HG03025 (cell line): Measurements from ENCODE around the gene DGKG.

Source experiments
- ATAC-seq: cut with Tn5 transposase; IDR thresholded peaks from one replicate; pipeline ENCODE4 v1.9.1; 2021; ENCODE audit warnings: mild to moderate bottlenecking, moderate library complexity; ENCODE audit not compliant: unreplicated experiment, low FRiP score

The DGKG gene

GRCh38 chr3:186321746-186322145 lies 40.3 kb downstream of the DGKG start:
- no peak for ATAC-seq

- no peak for ATAC-seq
Measured at GRCh38 chr3:186320862-186321568, 41.0 kb downstream of the DGKG start.

DNA sequence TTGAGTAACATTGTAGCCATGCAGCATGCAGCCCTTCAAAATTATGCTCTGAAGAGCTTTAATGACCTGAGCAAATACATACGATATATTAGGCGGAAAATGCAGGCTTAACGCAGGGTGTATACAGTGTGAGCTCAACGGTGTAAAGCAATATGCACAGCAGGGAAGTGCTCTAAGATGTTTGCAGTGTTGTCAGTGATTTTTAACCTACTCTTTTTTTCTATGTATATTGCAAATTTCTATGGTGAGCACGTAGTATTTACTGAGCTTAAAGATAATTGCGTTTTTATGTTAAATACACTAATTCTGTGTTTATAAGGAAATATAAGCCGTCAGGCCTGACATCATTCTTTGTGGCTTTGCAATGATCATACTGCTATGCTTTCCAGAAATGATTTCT lies 42.1 kb downstream of the DGKG start:
- ATAC-seq: no peak

DNA sequence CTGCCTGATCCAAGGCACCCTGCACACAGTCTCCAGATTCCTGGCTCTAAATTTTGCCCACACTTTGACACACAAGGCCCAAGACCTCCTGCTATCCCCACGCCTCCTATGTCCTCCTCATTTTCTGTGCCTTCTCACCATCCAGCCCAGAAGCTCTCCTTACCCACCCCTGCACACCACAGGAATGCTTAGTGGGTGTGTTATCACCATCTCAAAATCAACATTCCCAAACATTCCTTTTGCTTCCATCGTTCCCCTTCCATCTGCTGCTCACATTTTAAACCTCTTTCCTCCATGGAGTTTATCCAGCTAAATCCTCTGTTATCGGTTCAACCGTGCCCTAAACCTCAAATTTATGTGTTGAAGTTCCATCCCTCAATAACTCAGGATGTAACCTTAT lies 43.9 kb downstream of the DGKG start:
- no peak for ATAC-seq

DNA sequence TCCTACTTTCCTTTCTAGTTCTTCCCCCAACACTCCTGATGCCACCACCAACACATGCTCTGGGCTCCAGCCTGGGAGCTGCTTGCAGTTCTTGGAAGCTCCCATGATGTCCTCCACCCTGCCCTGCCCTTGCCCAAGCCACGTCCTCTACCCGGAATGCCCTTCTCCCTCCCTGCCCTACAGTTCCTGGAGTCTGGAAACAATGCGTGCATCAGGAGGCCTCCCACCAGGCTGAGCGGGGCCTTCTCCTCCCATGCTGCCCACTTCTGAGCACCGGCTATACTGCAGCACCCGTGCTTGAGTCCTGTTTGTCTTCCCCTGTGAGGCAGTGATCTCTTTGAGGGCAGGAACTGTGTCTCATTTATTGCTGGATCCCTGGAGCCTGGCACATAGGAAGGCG lies 44.6 kb downstream of the DGKG start:
- ATAC-seq: no peak

GRCh38 chr3:186316666-186317260 lies 45.3 kb downstream of the DGKG start:
- no peak for ATAC-seq

- ATAC-seq: no peak
Measured at GRCh38 chr3:186315581-186316354, 46.3 kb downstream of the DGKG start.

DNA sequence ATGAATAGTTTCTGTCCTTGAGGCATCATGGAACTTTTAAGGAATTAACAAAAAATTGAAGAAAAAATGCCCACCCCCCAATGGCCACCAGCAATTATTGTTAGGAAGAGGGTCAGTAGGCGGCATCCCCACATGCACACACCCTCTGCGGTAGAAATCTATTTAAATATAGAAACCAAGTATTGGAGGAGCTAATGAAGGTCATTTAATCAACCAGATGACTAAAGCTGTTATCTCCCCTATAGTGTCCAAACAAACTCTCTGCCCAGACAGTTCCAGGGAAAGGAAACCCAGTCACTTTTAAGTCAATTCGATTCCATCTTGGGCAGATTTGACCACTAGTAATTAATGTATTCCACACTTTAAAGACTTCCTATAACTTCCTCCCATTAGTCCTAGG lies 47.1 kb downstream of the DGKG start:
- no peak for ATAC-seq

GRCh38 chr3:186311441-186311840 lies 50.6 kb downstream of the DGKG start:
- no peak for ATAC-seq

GRCh38 chr3:186308549-186308948 lies 53.5 kb downstream of the DGKG start:
- no peak for ATAC-seq

DNA sequence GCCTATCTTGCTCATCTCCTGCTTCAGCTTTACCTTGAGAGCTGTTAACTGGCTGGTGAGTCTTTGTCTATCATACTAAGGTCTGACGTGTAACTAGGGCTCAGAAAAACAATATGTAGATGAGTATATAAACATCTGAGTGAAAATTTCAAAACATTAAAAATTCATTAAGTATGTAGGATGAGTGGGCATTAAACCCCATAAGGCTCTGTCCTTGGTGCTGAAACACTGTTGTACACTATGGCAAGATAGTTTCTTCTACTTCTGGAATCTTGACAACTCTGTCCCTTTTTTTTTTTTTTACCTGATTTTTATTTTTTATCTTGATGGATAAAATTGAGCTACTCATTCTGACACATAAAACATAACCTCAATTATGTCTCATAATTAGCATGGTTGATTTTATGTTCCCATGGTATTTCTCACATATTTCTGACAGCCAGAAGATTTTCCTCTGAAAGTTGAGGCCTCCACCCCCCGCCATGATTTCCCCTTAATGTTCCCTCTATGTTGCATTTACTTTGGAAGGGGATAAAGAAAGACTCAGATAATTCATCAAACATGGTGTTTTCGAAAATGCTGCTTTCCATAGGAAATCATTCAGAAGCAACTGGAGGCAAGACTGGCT lies 54.3 kb downstream of the DGKG start:
- no peak for ATAC-seq

- ATAC-seq: no peak
Measured at GRCh38 chr3:186305286-186305685, 56.7 kb downstream of the DGKG start.

GRCh38 chr3:186303965-186304364 lies 58.1 kb downstream of the DGKG start:
- ATAC-seq: no peak

DNA sequence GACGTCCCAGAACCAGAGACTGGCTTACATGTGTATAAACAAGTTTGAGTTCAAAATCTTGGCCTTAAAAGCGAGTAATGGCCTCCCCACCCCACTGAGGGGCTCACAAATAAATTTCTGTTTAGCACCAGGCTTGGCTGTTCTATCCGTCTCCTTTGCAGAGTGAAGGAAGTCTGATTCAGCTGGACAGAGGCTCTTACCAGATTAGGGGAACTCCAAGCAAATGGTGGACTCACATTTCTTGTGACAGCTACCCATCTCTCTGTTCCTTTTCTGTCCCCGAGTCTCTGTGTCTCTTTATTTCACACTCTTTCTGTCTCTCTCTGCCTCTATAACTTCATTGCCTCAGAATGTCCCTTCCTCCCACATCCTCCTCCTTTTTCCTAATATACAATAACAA lies 62.7 kb downstream of the DGKG start:
- no peak for ATAC-seq

DNA sequence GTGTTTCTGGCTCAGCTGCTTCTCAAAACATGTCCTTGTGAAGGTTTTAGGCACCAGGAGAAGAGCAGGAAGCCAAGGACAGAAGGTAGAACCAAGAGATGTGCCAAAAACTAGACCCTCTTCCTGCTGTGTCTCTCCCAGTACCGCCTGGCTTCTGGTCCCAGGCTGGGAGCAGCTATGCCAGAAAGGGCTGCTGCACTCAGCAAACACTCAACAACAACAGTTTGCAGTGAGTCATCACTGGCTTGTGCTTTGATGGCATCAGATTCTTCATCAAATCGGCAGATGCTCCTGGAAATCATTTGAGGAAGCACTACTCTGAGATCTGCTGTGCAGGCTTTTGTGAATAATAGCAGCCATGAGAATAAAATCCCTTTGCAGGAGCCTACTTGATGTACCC lies 63.2 kb downstream of the DGKG start:
- no peak for ATAC-seq

DNA sequence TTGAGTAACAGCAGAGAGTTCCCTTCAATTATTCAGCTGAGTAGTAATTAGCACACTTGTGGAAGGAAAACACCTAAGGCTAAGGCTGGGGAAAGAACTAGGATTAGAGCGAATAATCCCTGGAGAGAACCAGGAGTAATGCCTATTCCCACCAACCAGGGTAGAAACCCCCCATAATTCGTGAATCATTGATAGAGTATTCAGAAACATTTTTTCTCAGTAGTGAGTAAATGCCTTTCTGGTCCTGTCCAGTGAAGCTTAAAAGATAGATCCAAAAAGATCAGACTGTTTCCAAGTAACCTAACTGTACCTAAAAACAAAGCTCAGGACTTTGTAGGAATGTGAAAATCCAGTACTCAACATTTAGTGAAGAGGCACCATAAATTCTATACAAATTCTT lies 71.2 kb downstream of the DGKG start:
- no peak for ATAC-seq

GRCh38 chr3:186287711-186288110 lies 74.3 kb downstream of the DGKG start:
- no peak for ATAC-seq

GRCh38 chr3:186286114-186286513 lies 75.9 kb downstream of the DGKG start:
- no peak for ATAC-seq

DNA sequence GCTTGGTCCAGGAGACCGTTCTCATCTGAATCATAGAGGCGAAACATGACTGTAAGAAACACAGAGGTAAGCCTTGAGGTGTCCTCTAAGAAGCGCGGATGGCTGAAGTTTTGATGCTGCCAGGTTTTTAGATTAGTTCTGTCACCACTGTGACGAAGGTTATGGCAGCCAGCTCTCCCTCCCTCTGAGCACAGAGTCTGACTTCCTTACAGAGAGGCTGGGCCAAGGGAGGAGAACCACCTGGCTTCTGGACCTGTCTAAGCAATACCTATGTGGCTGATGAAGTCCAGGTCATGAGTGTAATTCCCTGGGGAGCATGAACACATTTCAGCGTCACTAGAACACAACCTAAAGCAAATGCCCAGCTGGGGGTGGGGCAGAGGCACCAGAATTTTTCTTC lies 77.4 kb downstream of the DGKG start:
- ATAC-seq: no peak

- no peak for ATAC-seq
Measured at GRCh38 chr3:186284349-186284652, 77.7 kb downstream of the DGKG start.

GRCh38 chr3:186283651-186284348 lies 78.2 kb downstream of the DGKG start:
- ATAC-seq: no peak
